ENCODE data around the gene AMPH.

GRCh38 chr7:38410056-38410455 lies 221.1 kb downstream of the AMPH start:
- TF ChIP-seq CTCF (IDR thresholded peaks at IDR 0.05) (no peak), POLR2AphosphoS5 (IDR thresholded peaks at IDR 0.05) (no peak)

Measured in upper lobe of left lung (tissue), 4 donors.